ENCODE results near the gene CORO2A. TPM values are rescaled to one million over a fixed set of nuclear protein-coding genes. Genes with fewer than 3 reads are reported as not detected.

Gene CORO2A
- total RNA-seq, 2 experiments from 2014 or later, result 6.8 to 8.5 TPM

DNA sequence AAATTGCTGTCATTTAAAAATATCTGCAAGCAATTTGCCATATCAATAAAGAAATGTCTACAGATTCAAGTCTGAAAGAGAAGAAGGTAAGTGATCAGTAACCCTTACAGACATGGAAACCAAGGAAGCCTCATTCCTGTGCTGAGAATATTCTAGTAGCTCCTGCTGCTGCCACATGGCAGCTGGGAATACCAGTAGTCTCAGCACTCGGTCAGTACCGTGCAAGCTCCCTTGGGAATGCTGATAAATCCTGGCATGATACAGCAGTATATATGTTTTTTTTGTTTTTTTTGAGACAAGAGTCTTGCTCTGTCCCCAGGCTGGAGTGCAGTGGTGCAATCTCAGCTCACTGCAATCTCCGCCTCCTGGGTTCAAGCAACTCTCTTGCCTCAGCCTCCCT is 108.0 kb downstream of the CORO2A start:
- Mint-ChIP-seq H3K4me1 (ENCODE audit: low read depth) (peaks cover 46% of the 10 kb centered on the region), H3K36me3 (ENCODE audit: low read depth) (peaks cover 87% of the 10 kb centered on the region), H3K9me3 (no peaks in the 10 kb centered on the region), H3K4me3 (no peak overlapping the region), H3K27me3 (no peaks in the 10 kb centered on the region), H3K27ac (peak overlapping the region; percentile 6)
- peak overlapping the region in 1 of 2 donors; percentile 9 for H3K27ac ChIP-seq (ENCODE audit: low read depth in 1 of 2, low read length in 2 of 2)
- ChIA-PET CTCF (interaction anchor here (0.6 to 1.2 kb wide), 2 partner anchors 27 to 50 kb away, joined by 3 read pairs; no protein-coding TSS in a partner anchor), POLR2A (interaction anchor here (0.8 kb wide), 2 partner anchors 13 to 171 kb away, joined by 3 read pairs; partner anchors contain the start of gene TBC1D2)
- H3K4me1 ChIP-seq (ENCODE audit: insufficient read depth, low read length), result peaks cover 14% of the 10 kb centered on the region
- no peaks in the 10 kb centered on the region for H3K9me3 ChIP-seq (ENCODE audit: control insufficient read depth in 1 of 2, insufficient read depth in 1 of 2, low read length in 2 of 2)
- intact Hi-C loops (cut with DNase I, micrococcal nuclease), result no loop called here
- peaks cover 72% of the 10 kb centered on the region for H3K36me3 ChIP-seq (ENCODE audit: insufficient read depth, low read length)
- DNase-seq (no peak), ATAC-seq (ENCODE audit: poor library complexity) (no peak)
- H3K4me3 ChIP-seq (ENCODE audit: low read length), result no peak overlapping the region
- H3K27me3 ChIP-seq (ENCODE audit: control insufficient read depth in 1 of 2, insufficient read depth in 2 of 2, low read length in 2 of 2), result no peaks in the 10 kb centered on the region
- TF ChIP-seq, protein P1, sequence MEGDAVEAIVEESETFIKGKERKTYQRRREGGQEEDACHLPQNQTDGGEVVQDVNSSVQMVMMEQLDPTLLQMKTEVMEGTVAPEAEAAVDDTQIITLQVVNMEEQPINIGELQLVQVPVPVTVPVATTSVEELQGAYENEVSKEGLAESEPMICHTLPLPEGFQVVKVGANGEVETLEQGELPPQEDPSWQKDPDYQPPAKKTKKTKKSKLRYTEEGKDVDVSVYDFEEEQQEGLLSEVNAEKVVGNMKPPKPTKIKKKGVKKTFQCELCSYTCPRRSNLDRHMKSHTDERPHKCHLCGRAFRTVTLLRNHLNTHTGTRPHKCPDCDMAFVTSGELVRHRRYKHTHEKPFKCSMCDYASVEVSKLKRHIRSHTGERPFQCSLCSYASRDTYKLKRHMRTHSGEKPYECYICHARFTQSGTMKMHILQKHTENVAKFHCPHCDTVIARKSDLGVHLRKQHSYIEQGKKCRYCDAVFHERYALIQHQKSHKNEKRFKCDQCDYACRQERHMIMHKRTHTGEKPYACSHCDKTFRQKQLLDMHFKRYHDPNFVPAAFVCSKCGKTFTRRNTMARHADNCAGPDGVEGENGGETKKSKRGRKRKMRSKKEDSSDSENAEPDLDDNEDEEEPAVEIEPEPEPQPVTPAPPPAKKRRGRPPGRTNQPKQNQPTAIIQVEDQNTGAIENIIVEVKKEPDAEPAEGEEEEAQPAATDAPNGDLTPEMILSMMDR (IDR thresholded peaks at IDR 0.05), result no peak

DNA sequence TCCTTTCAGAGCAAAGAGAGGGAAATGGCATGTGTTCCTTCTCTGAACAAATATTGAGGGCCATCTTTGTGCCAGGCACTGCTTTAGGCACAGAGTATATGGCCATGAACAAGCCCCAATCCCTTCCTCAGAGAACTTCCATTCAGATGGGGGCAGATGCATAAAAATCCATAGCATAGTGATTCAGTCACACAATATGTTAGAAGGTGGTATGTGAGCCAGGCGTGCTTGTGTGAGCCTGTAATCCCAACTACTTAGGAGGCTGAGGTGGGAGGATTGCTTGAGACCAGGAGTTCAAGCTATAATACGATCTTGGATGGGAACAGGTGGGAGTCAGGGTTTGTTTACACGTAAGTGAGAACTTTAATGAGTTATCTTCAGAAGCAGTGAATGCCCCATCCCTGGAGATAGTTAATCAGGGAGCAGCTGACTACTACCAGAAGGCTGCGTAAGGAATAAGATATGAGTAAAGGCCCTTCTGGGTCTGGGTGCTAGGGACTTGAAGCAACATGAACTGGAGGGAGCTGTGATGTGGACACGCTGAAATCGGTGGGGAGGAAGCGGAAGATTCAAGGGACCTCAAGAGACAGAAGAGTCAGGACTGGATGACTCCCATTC is 108.8 kb downstream of the CORO2A start:
- Mint-ChIP-seq H3K27ac (peak overlapping the region; percentile 6), H3K4me3 (no peak overlapping the region), H3K4me1 (ENCODE audit: low read depth) (peaks cover 51% of the 10 kb centered on the region), H3K36me3 (ENCODE audit: low read depth) (peaks cover 89% of the 10 kb centered on the region), H3K9me3 (no peaks in the 10 kb centered on the region), H3K27me3 (no peaks in the 10 kb centered on the region)
- intact Hi-C loops (cut with DNase I, micrococcal nuclease), result no loop called here
- no peaks in the 10 kb centered on the region for H3K27me3 ChIP-seq (ENCODE audit: control insufficient read depth in 1 of 2, insufficient read depth in 2 of 2, low read length in 2 of 2)
- no peak for ATAC-seq (ENCODE audit: poor library complexity)
- ChIA-PET CTCF (no interaction called here), POLR2A (interaction anchor here (0.8 kb wide), 1 partner anchor 172 kb away, joined by 3 read pairs; the partner anchor contains the start of gene TBC1D2)
- TF ChIP-seq, protein P1 (IDR thresholded peaks at IDR 0.05), result no peak
- no peaks in the 10 kb centered on the region for H3K9me3 ChIP-seq (ENCODE audit: control insufficient read depth in 1 of 2, insufficient read depth in 1 of 2, low read length in 2 of 2)
- peaks cover 76% of the 10 kb centered on the region for H3K36me3 ChIP-seq (ENCODE audit: insufficient read depth, low read length)
- H3K4me3 ChIP-seq (ENCODE audit: low read length), result no peak overlapping the region
- H3K27ac ChIP-seq (ENCODE audit: low read depth in 1 of 2, low read length in 2 of 2), result no peak overlapping the region
- peaks cover 14% of the 10 kb centered on the region for H3K4me1 ChIP-seq (ENCODE audit: insufficient read depth, low read length)
- DNase-seq, result no peak

DNA sequence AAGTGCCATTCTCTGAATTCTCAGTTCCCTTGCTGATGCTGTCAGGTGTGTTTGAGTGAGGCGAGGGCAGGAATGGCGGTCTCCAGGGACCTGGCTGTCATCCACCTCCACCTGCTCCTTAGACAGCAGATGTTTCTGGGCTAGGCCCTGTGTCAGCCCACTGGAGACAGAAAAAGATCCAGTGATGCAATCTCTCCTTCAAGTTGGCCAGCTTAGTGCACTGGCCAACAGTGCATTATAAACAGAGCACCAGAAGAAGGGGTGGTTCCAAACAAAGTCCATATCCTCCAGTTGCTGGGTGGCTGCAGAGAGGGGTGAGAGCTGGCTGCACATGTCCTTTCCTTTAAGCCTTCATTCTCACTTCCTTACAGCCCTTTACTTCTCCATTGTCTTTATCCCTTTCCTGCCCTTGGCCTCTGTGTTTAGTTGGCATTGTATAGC is 109.4 kb downstream of the CORO2A start:
- Mint-ChIP-seq H3K9me3 (no peaks in the 10 kb centered on the region), H3K27me3 (no peaks in the 10 kb centered on the region), H3K36me3 (ENCODE audit: low read depth) (peaks cover 90% of the 10 kb centered on the region), H3K27ac (peak overlapping the region; percentile 69), H3K4me3 (no peak overlapping the region), H3K4me1 (ENCODE audit: low read depth) (peaks cover 53% of the 10 kb centered on the region)
- Histone ChIP-seq H3K4me3 (ENCODE audit: low read length) (no peak overlapping the region), H3K36me3 (ENCODE audit: insufficient read depth, low read length) (peaks cover 81% of the 10 kb centered on the region), H3K4me1 (ENCODE audit: insufficient read depth, low read length) (peaks cover 14% of the 10 kb centered on the region), H3K27me3 (ENCODE audit: control insufficient read depth in 1 of 2, insufficient read depth in 2 of 2, low read length in 2 of 2) (no peaks in the 10 kb centered on the region), H3K9me3 (ENCODE audit: control insufficient read depth in 1 of 2, insufficient read depth in 1 of 2, low read length in 2 of 2) (no peaks in the 10 kb centered on the region), H3K27ac (ENCODE audit: low read depth in 1 of 2, low read length in 2 of 2) (no peak overlapping the region)
- ATAC-seq (ENCODE audit: poor library complexity) (no peak), DNase-seq (no peak)
- ChIA-PET POLR2A (no interaction called here), CTCF (no interaction called here)
- intact Hi-C loops (cut with DNase I, micrococcal nuclease), result no loop called here
- TF ChIP-seq, protein P1 (IDR thresholded peaks at IDR 0.05), result no peak
